UCSD-AML1 (cell line): ENCODE measurements around the gene SH3RF1.
"Not testable (repeated sequence)": the region's sequence is repeated elsewhere in the genome, so short reads cannot be mapped to it uniquely, and the experiment has no call there.

Experiments
- DNase-seq: peaks from one replicate; lab custom pipeline; 2025; ENCODE audit not compliant: unreplicated experiment; lab: John Stamatoyannopoulos, UW

The SH3RF1 gene

DNA sequence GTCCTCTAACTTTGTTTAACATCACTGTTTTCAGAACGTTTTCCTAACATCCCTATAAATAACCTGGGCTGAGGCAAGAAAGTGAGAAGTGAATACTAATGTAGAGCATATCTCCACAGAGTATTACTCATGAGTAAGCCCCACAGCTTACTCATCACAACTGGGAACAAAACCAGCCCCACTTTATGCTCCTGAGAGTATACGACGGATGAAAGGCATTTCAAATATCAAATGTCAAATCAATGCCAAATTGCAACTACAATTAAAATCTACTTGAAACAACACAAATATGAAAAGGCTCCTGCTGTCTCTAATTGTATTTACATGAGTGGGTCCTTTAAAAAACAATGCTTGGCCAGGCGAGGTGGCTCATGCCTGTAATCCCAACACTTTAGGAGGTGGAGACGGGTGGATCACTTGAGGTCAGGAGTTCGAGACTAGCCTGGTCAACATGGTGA is 41.2 kb downstream of the SH3RF1 start:
- DNase-seq, result no peak

DNA sequence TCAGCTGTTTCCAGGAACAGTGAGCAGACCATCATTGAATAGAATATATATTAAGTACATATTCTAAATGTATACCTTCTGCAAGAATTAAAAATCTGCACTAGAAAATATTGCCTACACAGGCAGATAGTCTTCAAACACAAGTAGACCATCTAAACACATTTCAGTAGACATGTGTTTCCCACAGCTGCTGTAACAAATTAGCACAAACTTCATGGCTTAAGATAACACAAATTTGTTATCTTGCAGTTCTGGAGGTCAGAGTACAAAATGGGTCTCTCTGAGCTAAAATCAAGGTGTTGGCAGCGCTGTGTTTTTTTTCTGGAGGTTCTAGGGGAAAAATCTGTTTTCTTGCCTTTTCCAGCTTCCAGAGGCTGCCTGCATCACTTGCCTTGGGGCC is 42.7 kb downstream of the SH3RF1 start:
- no peak for DNase-seq

DNA sequence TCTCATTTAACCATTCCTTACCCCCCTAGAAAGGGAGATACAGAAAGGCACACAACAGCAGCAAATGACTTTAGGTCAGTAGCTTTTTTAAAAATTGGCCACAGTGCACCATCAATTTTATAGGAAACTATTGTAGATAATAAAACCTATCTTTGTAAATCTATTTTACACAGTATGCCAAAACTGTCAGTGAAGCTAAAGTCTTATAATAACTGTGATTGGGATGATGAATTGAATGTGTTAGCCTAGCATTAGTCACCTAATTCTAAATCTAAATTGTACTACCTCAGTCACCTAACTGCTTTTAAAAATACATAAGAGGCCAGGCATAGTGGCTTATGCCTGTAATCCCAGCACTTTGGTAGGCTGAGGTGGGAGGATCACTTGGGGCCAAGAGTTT is 44.2 kb downstream of the SH3RF1 start:
- DNase-seq, result no peak

DNA sequence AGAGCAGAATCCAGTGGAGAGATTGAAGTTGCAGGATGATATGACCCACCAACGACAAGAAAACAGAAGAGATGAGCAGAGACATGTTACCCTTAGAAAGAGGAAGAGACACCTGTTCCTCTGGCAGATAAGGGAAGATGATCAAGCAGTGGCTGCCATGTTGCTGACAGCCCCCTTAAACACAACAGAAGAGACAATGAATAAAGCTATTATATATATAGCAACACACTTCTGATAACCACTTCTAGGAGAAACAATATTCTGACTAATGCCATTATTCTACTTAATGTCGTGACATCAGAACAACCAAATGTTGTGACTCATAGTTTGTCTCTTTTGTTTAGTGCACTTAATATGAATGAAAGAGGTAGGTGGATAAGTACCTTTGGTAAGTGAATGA is 44.9 kb downstream of the SH3RF1 start:
- no peak for DNase-seq

DNA sequence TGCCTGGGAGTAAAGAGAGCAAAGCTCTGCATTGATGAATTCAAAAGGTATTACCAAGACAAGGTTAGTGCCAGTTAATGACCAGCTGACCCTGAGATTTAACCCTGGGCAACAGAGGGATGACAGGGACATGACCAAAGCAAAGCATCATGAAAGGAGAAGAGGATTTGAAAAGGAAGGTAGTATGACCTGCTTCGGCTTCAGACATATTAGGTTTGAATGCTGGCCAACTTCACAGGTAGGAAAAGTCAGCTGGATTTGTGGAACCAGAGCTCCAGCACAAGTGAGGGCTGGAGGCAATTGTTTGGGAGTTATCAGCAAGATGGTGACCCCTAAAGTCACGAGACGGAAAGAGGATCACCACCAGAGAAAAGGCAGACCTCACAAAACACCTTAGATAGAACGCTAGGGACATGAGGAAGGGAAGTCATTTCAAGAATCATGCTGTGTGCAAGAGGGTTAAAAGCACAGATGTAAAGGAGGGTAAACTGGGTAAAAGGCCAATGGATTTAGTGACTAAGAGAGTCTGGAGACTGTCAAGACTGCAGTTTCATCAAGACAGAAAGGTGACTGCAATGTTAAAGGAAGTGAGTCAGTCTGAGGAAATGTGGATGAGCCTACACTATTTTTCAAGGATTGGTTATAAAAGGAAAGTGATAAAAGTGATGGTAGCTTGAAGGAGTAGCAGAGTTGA is 45.6 kb downstream of the SH3RF1 start:
- DNase-seq, result no peak

DNA sequence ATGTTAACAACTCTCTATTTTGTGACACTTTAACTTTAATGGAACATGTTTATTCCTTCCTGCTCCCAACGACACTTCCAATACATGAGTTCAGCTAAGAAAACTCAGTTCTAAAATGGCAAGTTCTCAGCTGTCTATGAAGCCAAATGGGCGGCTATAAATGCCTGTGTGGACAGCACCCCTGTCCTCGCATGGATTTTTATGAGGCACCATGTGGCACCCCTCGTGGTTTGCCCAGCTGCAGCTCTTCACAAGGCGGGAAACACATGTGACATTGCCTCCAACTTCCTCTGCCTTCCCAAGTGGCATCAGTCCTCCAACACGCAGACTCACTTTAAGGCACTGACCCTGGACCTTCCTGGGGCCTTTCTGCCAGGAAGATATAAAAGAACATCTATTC is 48.0 kb downstream of the SH3RF1 start:
- no peak for DNase-seq

DNA sequence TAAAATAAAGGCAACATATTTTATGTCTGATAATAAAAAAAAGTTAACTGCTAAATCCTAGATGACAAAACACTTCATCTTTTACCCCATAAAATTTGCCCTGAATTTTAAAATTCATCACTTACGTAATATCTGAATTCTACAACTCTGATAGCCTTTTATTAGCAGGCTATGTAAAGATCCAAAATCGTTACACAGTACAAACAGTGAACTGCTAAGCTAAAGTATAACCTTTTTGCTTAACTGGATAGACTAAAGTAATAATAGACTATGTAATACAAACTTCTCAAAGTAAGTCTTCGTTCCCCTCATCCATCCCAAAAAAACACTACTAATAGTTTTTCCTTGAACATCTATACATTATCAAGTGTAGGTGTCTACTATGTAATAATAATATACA is 49.1 kb downstream of the SH3RF1 start:
- no peak for DNase-seq

DNA sequence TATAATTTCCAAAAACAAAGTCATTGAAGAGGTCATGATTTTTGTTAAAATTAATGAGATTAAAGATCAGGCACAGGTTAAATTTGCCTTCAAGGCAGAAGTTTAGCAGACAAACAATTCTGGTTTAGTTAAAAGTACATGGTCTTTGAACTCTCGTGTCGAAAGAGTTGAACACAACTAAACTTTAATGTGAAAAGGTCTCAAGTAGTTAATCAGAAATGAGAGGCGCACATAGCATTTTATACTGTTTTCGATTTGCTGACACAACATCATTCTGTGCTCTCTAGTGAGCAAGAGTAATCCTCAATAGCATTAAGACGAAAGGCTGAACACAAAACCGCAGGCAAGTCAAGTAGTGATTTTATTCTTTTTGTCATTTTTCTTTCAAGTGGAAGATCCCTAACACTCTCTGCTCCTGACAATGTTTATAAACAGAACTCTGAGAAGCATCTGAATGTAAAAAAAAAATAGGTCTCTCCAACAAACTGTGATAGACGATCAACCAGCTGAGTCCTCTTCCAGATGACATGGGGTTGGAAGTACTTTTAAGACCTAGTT is 49.8 kb downstream of the SH3RF1 start:
- DNase-seq, result no peak

DNA sequence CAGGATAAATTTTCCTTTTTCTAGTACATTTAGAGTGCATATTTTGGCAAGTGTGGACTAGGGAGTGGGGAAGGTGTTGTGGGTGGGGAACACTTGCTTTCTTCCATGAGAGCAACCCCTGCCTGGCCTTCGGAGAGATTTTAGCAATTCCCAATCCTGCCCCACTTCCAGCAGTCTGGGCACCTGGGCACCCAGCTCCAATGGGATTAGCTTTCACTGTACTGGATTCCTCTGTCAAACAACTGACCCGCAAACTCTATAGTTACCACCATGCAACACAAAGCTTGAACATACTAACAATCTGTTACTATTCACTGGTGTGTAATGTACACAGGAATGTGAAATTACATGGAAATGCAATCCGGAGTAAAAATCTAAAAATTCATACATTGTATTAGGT is 50.3 kb downstream of the SH3RF1 start:
- DNase-seq, result no peak

DNA sequence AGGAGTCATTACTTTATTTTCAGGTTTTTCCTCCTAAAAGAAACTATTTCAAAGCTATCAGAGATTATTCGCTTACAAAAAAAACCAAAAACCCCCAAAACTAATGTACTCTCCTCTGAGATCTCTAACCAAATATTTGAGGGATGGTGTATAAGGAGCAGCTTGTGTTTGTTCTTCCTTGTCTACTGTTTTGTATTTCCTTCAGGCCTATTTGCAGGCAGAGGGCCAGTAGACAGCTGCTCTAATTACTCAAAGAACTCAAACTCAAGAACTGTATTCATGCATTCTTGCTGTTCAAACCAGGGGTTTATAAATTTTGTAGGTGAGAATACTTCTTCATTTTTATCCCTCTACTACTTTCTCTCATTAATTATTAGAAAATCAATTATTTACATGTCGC is 51.3 kb downstream of the SH3RF1 start:
- no peak for DNase-seq

DNA sequence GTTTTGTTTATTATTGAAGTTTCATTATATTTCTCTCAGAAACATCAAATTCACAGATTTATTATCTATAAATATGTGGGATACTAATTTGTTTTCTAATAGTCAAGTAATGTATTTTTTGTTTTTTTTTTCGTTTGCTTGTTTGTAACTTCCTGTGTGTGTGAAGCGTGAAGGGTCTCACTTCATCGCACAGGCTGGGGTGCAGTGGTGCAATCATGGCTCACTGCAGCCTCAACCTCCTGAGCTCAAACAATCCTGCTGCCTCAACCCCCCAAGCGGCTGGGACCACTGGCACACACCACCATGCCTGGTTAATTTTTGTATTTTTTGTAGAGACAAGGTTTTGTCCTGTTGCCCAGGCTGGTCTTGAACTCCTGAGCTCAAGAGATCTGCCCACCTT is 55.1 kb downstream of the SH3RF1 start:
- DNase-seq, result no peak

DNA sequence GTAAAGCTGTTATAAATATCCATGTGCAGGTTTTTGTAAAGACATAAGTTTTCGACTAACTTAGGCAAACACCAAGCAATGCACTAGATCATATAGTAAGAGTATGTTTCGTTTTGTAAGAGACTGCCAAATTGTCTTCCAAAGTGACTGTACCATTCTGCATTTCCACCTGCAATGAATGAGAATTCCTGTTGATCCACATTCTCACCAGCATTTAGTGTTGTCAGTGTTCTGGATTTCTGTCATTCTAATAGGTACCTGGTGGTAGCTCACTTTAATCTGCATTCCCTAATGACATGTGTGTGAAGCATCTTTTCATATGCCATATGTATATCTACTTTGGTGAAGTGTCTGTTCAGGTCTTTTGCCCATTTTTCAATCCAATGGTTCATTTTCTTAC is 57.8 kb downstream of the SH3RF1 start:
- no peak for DNase-seq

DNA sequence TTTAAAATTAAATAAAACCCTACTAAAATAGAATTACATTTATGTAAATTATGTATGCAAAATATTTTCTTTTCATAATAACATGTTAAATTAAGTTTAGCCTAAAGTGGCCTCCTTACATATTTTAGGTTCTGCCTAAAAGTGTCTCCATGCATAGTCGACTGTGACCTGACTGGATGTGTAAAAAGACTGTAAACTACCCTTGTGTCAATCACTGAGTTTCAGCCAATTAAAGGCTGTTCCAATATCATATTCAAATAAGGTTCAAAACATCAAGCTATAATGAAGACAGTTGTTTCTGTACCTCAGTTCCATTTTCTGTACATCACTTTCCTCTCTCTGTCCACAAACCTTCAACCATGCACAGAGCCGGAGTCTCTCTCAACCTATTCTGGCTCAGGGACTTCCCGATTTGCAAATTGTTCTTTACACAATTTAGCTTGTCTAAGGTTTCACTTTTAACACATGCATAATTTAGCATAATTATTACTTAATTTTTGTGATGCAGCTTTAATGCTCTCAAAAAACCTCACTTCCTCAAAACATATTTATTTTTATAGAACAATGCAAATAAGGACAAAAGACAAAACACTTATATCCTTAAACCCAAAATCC is 60.1 kb downstream of the SH3RF1 start:
- DNase-seq, result no peak

DNA sequence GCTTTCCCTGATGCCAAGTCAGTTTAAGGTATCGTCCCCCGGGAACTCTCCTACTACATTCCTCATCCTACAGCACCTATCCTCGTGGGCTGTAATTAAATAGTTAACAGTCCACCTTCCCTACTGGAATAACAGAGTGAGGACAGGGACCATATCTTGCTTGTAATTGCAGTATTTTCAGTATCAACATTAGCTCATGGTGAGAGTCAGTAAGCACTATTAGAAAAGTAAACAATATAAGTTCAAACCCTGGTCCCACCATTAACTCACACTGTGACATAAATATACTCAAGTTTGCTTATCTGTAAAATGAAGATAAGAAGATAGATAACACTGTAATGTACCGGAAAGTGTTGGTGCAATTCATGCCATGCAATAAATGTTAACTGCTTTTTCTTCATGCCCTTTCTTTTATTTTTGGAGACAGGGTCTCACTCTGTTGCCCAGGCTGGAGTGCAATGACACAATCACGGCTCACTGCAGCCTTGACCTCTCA is 61.3 kb downstream of the SH3RF1 start:
- no peak for DNase-seq

DNA sequence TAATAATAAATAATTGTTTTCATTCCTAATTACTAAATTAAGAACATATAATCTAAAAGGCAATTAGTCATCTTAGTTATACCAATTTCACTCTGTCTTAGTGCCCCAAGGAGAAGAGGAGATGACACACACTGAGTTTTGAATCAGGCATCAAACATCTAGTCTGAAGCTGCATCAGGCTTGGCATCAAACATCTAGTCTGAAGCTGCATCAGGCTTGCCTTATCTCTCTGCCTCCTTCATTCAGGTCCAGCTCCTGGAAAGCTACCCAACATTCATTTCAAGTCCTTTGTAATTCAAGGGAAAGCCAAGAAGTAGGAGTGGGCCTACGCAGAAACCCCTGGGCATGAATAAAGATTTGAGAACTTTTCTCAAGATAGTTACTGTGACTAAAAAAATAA is 62.2 kb downstream of the SH3RF1 start:
- DNase-seq, result no peak

DNA sequence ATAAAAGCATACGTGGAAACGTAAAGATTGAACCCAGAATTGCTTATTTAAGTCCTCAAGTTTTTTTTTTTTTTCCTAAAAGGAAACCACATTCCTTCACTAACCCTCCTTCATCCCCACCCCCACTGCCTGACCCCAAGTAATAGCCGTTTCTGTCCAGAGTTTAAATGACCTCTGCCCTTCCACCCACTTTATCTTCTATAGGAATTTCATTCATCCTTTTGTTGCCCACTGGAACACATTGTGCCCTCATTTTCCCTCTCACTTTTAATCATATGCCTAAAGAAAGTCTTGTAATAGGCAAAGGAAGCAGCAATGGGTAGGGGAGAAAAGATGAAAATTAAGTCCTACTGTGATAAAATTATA is 62.7 kb downstream of the SH3RF1 start:
- no peak for DNase-seq

DNA sequence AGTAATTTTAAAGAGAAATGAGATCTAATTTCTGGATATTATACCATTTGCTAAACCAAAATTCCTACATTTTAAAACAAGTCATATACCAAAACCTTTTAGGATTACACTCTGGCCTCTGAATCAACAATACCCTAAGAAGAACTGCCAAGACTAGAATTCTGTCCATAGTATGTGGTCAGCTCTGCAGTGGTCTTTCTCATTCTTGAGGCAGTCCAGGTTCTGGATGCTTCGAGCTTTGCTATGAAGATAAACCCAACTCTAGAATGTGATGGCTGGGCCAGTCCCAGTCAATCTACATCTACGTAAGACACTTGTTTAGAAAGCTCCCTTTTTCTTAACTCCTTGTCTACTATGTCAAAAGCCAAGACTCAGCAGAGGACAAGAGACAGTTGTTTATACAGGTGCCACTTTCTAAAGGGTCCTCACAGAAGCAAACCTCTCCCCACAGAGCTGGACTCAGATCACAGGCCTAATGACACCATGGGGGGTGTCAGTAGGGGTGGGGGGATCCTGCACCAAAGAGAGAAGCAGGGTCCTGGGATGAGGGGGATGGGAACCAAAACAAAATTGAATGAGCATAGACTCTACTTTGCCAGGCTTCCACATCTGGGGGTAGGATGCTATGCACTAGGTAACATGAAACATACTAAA is 63.2 kb downstream of the SH3RF1 start:
- no peak for DNase-seq

DNA sequence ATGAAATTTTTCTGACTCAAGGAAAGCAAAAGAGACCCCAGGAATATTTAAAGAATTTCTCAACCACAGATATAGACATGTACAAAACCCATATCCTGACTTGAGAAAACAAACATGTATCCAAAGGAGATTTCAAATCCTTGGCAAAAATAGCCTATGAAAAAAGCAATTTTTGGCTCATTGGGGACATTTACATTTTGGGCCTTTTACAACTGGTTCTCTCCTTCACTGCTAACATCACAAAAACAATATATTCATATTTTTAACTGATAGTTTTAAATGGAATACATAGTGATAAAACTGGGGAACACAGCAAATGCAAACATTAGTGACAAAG is 65.0 kb downstream of the SH3RF1 start:
- DNase-seq, result no peak

DNA sequence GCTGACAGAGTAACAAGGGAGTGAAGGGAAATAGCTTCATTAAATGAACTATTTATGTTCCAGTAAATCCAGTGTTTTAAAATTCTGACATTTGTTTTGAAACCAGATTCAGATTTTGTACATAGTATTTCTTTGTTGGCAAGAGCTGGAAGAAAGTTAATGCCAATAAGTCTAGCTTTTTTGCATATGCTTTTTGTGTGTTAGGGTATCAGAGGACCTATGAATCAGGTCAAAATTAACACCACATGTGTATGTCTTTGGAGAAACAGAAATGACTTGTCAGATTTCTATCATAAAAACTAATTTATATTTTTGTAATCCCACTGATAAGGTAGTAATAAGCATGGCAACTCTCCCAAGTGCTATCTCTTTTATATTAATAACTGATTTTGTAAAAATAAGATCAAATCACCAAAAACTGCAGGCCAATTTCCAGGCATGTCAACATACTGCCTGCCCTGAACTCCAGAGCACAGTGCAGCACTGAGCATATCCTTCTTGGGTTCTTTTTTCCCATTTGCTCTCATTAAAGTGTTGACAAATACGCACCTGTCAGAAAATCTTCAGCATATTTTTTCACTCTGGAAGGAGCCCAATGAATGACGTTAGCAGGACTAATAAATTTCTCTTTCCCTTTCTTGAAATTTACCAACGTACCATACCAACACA is 65.5 kb downstream of the SH3RF1 start:
- no peak for DNase-seq

DNA sequence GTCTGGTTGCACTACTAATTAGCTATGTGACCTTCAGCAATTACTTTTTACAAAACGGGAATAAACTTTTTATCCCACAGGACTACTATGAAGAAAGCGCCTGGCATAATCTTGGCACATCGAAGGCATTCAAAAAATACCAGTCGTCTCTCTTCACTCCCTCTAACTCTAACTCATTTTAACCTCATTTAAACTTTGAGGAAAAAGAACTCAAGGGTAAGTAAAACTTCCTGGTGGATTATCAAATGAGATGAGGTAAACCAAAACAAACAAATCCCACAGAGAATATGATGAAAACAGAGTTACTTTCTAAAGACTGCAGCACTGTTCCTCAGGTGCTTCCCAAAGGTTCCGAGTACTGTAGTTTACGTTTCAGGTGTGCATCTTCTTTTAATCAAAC is 66.9 kb downstream of the SH3RF1 start:
- DNase-seq, result no peak

DNA sequence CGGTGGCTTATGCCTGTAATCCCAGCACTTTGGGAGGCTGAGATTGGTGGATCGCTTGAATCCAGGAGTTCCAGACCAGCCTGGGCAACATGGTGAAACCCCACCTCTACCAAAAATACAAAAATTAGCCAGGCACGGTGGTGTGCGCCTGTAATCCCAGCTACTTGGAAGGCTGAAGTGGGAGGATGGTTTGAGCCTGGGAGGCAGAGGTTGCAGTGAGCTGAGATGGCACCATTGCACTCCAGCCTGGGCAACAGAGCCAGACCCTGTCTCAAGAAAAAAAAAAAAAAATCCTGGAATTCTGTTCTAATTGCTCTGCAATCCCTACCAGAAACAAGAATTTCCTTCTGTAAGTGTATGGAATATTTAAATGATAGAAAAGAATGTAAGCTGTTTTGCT is 67.5 kb downstream of the SH3RF1 start:
- not testable (repeated sequence) for DNase-seq

DNA sequence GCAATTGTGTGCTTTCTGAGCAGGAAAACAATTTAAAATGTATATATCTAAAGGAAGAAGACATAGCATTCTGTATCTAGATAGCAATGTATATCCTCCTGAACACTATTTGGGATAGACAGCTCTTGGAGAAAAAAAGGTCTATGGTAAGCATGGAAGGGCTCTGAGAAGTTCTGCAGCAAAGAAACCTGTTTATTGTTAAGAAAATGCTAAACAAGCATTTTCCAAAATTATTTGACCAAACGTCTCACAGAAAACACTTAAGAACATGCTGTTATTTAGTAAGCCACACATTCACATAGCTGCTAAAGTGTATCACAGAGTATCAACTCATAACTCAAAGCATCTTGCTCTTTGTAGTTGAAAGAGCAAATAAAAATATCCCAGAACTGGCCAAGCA is 67.9 kb downstream of the SH3RF1 start:
- DNase-seq, result no peak
